Measurements from ENCODE around the gene ASB16. TPM values are rescaled to one million over a fixed set of nuclear protein-coding genes. Genes with fewer than 3 reads are reported as not detected.

ASB16 gene
- total RNA-seq, 2 experiments from 2014 or later = 0.30 to 0.44 TPM

DNA sequence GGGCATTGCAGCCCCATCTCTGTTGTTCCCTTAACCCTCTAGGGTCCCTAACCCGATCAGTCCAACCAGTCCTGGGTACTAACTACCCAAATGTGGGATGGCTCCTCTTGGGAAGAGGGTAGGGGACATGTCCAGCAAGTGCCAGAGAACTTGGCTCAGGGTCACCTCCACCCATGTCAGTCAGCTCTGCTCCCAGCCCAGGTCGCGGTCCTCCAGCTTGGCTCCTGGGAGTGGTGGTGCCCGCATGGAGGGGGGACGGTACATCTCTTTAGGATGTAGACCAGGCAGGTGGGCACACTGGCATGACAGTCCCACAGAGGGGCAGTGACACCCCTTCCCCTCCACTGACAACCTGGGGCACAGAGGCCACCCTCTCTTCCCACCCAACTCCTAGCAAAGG is 22.2 kb downstream of the ASB16 start:
- DNase-seq (ENCODE audit: low spot score) = no peak
- H2AFZ ChIP-seq (ENCODE audit: low read length) = no peak overlapping the region
- TF ChIP-seq, protein P1, sequence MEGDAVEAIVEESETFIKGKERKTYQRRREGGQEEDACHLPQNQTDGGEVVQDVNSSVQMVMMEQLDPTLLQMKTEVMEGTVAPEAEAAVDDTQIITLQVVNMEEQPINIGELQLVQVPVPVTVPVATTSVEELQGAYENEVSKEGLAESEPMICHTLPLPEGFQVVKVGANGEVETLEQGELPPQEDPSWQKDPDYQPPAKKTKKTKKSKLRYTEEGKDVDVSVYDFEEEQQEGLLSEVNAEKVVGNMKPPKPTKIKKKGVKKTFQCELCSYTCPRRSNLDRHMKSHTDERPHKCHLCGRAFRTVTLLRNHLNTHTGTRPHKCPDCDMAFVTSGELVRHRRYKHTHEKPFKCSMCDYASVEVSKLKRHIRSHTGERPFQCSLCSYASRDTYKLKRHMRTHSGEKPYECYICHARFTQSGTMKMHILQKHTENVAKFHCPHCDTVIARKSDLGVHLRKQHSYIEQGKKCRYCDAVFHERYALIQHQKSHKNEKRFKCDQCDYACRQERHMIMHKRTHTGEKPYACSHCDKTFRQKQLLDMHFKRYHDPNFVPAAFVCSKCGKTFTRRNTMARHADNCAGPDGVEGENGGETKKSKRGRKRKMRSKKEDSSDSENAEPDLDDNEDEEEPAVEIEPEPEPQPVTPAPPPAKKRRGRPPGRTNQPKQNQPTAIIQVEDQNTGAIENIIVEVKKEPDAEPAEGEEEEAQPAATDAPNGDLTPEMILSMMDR (conservative IDR thresholded peaks at IDR 0.05; ENCODE audit: low read length) = no peak
- TF ChIP-seq EZH2phosphoT487 (IDR thresholded peaks at IDR 0.05; ENCODE audit: borderline replicate concordance, low read depth, low read length) = no peak
- CTCF ChIA-PET (ENCODE audit: unreplicated experiment) = no interaction called here
- no peak overlapping the region for H3K4me3 ChIP-seq (ENCODE audit: low read depth, low read length, poor library complexity, severe bottlenecking)
- BruUV-seq (replicated peaks) = no TSS peak
- no peaks in the 10 kb centered on the region for H3K9me2 ChIP-seq (ENCODE audit: insufficient read depth, low read length)
- H3K4me2 ChIP-seq (ENCODE audit: low read length) = no peak overlapping the region
- POLR2A ChIA-PET = no interaction called here
- peaks cover 13% of the 10 kb centered on the region; the same call in 1 of the 2 replicates for H3K79me2 ChIP-seq (ENCODE audit: insufficient read depth, low read depth, low read length)
- H4K20me1 ChIP-seq (ENCODE audit: insufficient read depth, low read length) = no peaks in the 10 kb centered on the region
- peaks cover 10% of the 10 kb centered on the region for H3K4me1 ChIP-seq (ENCODE audit: insufficient read depth, low read length, poor library complexity, severe bottlenecking)
- H3K9me3 ChIP-seq (ENCODE audit: low read length) = no peaks in the 10 kb centered on the region
- H3K36me3 ChIP-seq (ENCODE audit: insufficient read depth, low read length) = peaks cover 80% of the 10 kb centered on the region
- no peak overlapping the region for H3K27ac ChIP-seq (ENCODE audit: low read depth, low read length, poor library complexity, severe bottlenecking)
- intact Hi-C loops (cut with micrococcal nuclease; ENCODE audit: unreplicated experiment) = no loop called here

DNA sequence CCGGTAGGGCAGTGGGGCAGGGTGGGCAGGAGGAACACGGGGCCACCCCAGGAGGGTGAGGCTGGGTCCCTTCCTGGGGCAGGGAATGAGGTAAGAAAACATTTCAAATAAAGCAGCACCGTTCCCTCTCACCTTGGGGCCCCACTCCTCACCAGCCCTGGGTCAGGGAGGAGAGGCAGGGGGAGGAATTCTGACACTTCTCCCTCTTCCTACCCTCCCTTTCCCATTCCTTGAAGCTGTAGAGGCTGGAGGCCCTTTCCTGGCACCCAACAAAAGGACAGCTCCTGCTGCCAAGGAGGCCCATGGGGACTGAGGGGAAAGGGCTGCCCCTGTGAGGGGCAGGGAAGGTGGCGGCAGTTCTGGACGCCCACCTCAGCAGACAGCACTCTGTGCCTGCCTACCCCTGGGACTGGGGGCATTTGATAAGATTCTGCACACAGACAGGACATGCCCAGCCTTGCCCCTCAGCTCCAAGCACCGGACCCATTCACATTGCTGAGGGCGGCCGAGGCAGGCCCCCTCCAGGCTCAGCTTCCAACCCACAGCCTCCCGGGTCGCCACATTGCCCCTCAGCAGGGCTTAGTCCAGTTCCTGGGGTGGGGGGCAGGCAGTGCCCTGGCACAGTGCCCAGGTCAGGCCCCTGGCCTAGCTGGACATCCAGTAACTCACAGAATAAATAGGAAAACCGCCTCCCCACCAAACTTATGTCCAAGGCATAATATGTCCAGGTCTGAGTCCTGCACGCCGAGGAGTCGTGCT is 23.0 kb downstream of the ASB16 start:
- no TSS peak for BruUV-seq (replicated peaks)
- H3K4me3 ChIP-seq (ENCODE audit: low read depth, low read length, poor library complexity, severe bottlenecking) = no peak overlapping the region
- peaks cover 82% of the 10 kb centered on the region for H3K36me3 ChIP-seq (ENCODE audit: insufficient read depth, low read length)
- CTCF ChIA-PET (ENCODE audit: unreplicated experiment) = no interaction called here
- peaks cover 11% of the 10 kb centered on the region for H3K4me1 ChIP-seq (ENCODE audit: insufficient read depth, low read length, poor library complexity, severe bottlenecking)
- intact Hi-C loops (cut with micrococcal nuclease; ENCODE audit: unreplicated experiment) = no loop called here
- no peaks in the 10 kb centered on the region for H3K9me2 ChIP-seq (ENCODE audit: insufficient read depth, low read length)
- POLR2A ChIA-PET = no interaction called here
- no peak for TF ChIP-seq EZH2phosphoT487 (IDR thresholded peaks at IDR 0.05; ENCODE audit: borderline replicate concordance, low read depth, low read length)
- TF ChIP-seq, protein P1 (conservative IDR thresholded peaks at IDR 0.05; ENCODE audit: low read length) = no peak
- no peaks in the 10 kb centered on the region for H3K9me3 ChIP-seq (ENCODE audit: low read length)
- H3K79me2 ChIP-seq (ENCODE audit: insufficient read depth, low read depth, low read length) = peaks cover 18% of the 10 kb centered on the region
- no peaks in the 10 kb centered on the region for H4K20me1 ChIP-seq (ENCODE audit: insufficient read depth, low read length)
- no peak overlapping the region for H3K27ac ChIP-seq (ENCODE audit: low read depth, low read length, poor library complexity, severe bottlenecking)
- no peak overlapping the region for H2AFZ ChIP-seq (ENCODE audit: low read length)
- no peak overlapping the region for H3K4me2 ChIP-seq (ENCODE audit: low read length)
- no peak for DNase-seq (ENCODE audit: low spot score)

DNA sequence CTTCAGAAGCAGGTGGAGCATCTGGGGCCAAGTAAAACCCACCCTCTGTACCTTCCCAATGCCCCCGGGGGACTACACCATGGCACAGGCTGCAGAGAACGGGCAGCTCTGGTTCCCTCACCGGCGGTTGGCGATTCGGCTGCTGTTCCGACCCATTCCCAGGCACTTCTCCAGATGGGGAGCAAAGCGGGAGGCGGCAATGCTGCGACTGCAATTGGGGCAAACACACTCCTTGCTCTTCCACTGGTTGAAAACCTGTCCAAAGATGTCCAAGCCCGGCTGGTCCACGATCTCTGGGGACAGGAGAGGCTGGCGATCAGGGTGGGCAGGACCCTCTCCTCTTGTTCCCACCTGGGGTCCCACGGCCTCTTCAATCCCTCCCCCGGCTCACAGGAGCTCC is 26.6 kb downstream of the ASB16 start:
- CTCF ChIA-PET (ENCODE audit: unreplicated experiment) = interaction anchor here (1.3 kb wide), 1 partner anchor 11 kb away, joined by 5 read pairs; the partner anchor contains the start of gene TMUB2
- Histone ChIP-seq H3K79me2 (ENCODE audit: insufficient read depth, low read depth, low read length) (peaks cover 26% of the 10 kb centered on the region), H3K4me1 (ENCODE audit: insufficient read depth, low read length, poor library complexity, severe bottlenecking) (peaks cover 26% of the 10 kb centered on the region), H3K4me3 (ENCODE audit: low read depth, low read length, poor library complexity, severe bottlenecking) (no peak overlapping the region), H3K9me2 (ENCODE audit: insufficient read depth, low read length) (no peaks in the 10 kb centered on the region), H3K4me2 (ENCODE audit: low read length) (no peak overlapping the region; the same call in 1 of the 2 replicates), H3K36me3 (ENCODE audit: insufficient read depth, low read length) (peaks cover 57% of the 10 kb centered on the region), H4K20me1 (ENCODE audit: insufficient read depth, low read length) (no peaks in the 10 kb centered on the region), H3K27ac (ENCODE audit: low read depth, low read length, poor library complexity, severe bottlenecking) (no peak overlapping the region), H2AFZ (ENCODE audit: low read length) (no peak overlapping the region), H3K9me3 (ENCODE audit: low read length) (no peaks in the 10 kb centered on the region)
- BruUV-seq (replicated peaks) = no TSS peak
- DNase-seq (ENCODE audit: low spot score) = no peak
- TF ChIP-seq, protein P1 (conservative IDR thresholded peaks at IDR 0.05; ENCODE audit: low read length) = no peak
- TF ChIP-seq EZH2phosphoT487 (IDR thresholded peaks at IDR 0.05; ENCODE audit: borderline replicate concordance, low read depth, low read length) = no peak
- POLR2A ChIA-PET = interaction anchor here (1.6 to 1.7 kb wide), 2 partner anchors 11 to 20 kb away, joined by 6 to 11 read pairs; partner anchors contain the start of gene TMUB2
- intact Hi-C loops (cut with micrococcal nuclease; ENCODE audit: unreplicated experiment) = no loop called here
